ENCODE data around the gene STAT4.

STAT4 gene

GRCh38 chr2:190986221-190986953, 164.4 kb downstream of the STAT4 start:
- DNase-seq (ENCODE audit: low read depth): no peak
- no peak overlapping the region for H3K4me3 ChIP-seq (ENCODE audit: low read depth, low read length)

DNA sequence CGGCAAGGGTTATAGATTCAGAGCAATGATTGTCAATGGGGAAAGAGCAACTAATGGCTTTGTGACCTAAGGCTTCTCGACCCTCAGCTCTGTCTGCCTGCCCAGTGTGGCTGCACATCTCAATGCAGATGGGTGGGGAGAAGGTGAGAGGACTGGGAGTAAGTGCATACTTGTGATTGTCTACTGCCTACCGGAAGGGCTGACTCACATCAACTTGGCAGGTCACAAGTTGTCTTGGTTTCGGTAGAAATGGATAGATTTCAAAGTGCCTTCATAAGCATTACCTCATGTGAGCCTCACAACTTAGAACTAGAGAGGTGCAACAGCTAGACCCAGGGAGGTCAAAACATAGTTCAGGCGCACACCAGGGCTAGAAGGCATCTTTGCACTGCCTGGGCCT, 166.2 kb downstream of the STAT4 start:
- no peak for DNase-seq (ENCODE audit: low read depth)
- no peak overlapping the region for H3K4me3 ChIP-seq (ENCODE audit: low read depth, low read length)

DNA sequence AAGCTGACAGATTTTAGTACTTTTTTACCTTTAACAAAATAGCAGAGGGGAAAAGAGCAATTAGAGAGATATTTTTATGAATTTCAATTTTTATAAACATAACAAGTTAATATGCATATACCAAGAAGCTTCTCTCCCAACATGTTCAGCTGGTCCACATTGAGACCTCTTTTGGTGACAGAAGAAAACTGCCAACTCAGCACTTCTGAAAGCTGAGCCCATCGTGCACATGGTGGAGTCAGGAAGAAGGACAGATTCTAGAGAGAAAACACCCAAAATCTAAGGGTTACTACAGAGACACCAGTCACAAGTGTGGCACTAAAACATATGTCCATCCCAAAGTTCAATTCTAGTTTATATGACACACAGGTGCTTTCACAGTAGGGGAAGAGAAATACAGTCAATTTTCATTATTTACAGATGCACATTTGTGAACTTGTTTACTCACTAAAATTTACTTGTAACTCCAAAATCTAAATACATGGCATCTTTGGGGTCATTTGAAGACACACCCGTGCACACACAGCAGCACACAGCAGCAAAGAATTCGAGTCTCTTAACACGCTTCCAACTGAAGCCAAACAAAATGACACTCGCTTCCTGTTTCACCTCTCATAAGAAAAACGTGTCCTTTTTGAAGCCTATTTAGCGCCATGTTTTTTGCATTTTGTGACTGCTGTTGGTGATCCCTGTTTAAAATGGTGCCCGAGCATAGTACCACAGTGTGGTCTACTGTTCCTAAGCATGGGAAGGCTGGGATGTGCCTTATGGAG, 168.3 kb downstream of the STAT4 start:
- no peak overlapping the region for H3K4me3 ChIP-seq (ENCODE audit: low read depth, low read length)
- no peak for DNase-seq (ENCODE audit: low read depth)

DNA sequence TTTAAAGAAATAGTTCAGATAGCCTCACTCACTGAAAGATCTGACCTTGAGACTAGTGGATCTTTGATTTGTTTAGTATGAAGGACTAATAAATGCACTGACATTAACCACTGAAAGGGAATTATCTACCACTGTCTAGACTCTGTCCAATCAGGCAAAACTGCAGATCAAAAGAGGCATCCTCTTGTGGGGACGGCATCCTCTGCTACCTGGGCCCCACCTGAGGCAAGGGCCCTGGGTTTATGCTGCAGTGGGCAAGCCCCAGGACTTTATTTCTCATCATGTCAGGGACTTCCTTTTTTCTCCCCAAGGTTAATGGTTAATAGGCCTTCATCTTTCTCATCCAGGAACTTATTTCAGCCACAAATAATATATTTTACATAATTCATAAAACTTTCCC, 169.1 kb downstream of the STAT4 start:
- H3K4me3 ChIP-seq (ENCODE audit: low read depth, low read length): no peak overlapping the region
- no peak for DNase-seq (ENCODE audit: low read depth)

DNA sequence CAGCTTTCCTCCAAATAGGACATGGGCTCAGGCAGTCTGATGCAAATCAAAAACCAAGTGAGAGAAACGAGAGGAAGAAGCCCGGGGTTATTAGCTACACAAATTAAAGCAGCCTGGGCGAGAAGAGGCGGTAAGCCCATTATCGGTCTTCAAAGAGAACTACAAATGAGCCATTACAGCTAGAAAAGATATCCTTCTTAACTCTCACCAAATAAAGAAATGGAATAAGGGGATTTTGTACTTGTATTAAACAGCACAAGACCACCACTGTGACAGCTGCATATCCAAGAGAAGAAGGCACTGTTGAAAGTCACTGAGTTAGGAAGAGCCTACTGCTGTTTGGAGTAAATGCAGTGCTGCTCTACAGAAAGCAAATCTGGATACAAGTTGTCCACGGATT, 169.5 kb downstream of the STAT4 start:
- DNase-seq (ENCODE audit: low read depth): no peak
- H3K4me3 ChIP-seq (ENCODE audit: low read depth, low read length): no peak overlapping the region

DNA sequence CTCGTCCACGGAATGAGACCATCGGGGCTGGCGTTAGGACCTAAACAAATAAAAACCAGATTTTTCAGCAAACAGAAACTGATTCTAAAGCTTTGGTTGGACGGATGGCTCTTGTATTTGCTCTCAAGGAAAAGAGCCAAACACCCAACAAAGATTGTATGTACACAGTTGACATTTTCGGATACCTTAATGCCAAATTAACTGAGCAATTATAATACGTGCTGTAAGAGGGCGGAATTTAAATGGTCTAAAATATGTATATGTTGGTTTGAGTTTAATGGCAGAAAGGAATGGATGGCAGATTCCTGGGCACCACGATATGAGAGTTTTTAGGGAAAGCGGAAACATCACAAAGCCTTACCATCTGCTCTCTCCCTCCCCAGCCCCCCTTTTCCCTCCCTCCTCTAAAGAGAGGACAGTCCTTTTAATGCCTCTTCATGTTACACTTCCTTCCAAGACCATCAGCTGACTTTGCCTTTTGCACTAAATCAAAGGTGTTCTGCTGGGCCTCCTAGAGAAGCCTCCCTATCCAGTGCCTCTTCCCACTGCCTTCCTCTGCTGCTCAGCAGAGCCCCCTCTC, 170.1 kb downstream of the STAT4 start:
- DNase-seq (ENCODE audit: low read depth): no peak
- H3K4me3 ChIP-seq (ENCODE audit: low read depth, low read length): no peak overlapping the region

- no peak overlapping the region for H3K4me3 ChIP-seq (ENCODE audit: low read depth, low read length)
- DNase-seq (ENCODE audit: low read depth): peak; percentile 63
These were observed 170.7 kb downstream of the STAT4 start for GRCh38 chr2:190979906-190980629.

Measured in skeletal muscle cell (primary cell).